A549 (cell line): ENCODE data around the gene DCAF6. TPM values are rescaled to one million over a fixed set of nuclear protein-coding genes. Genes with fewer than 3 reads are reported as not detected.

Experiments used
- ATAC-seq, 2 experiments: fragments of 200-7000 bp in 1 of 2; fragments of >200 bp in 1 of 2; cut with Nextera tagmentation in 1 of 2; cut with Tn5 transposase in 1 of 2; 3 replicates each; pipeline versions ENCODE4 v1.8.0 to v1.9.1; 2018 to 2020; ENCODE audit warnings: mild to moderate bottlenecking in 1 of 2, moderate library complexity in 1 of 2
- CTCF ChIA-PET: fragments of 300-600 bp; sonication (Branson Sonifier 250); formaldehyde crosslinking; extraction: SDS; loops from one replicate; lab custom pipeline; 2021; ENCODE audit warnings: antibody characterized with exemption, inconsistent platforms; lab: Yijun Ruan, JAX
- POLR2A ChIA-PET: fragments of 350-600 bp; formaldehyde crosslinking; extraction: SDS; loops from one replicate; lab custom pipeline; 2021; ENCODE audit warnings: antibody characterized with exemption, inconsistent platforms; lab: Yijun Ruan, JAX
- DNase-seq, 2 experiments: peaks; one replicate each; pipeline versions ENCODE4 v3.0.0 to v3.0.0-alpha.2; 2011 to 2016; ENCODE audit warnings: low read depth in 1 of 2, low spot score in 1 of 2
- FAIRE-seq: peaks from 2 replicates; lab custom pipeline; 2011; peaks lifted over from hg19 to GRCh38; lab: Jason Lieb, UNC
- H3K27ac ChIP-seq, 2 experiments: fragments of >200 bp; sonication (Bioruptor Twin); formaldehyde crosslinking; 3 replicates each; pipeline ENCODE4 v1.5.1; 2016 to 2017
- H3K4me1 ChIP-seq: fragments of >200 bp; sonication (Bioruptor Twin); formaldehyde crosslinking; 3 replicates; pipeline ENCODE4 v1.6.1; 2016
- H3K4me2 ChIP-seq: fragments of >200 bp; sonication (Bioruptor Twin); formaldehyde crosslinking; 3 replicates; pipeline ENCODE4 v1.6.1; 2016
- H3K4me3 ChIP-seq: fragments of >200 bp; sonication (Bioruptor Twin); formaldehyde crosslinking; 3 replicates; pipeline ENCODE4 v1.5.1; 2016
- H3K9me3 ChIP-seq: fragments of >200 bp; sonication (Bioruptor Twin); formaldehyde crosslinking; 3 replicates; pipeline ENCODE4 v1.6.1; 2016
- CBX2 ChIP-seq: fragments of 200-600 bp; sonication (generic); IDR thresholded peaks from 2 replicates; pipeline ENCODE4 v1.6.1; 2016; ENCODE audit warnings: low read depth, mild to moderate bottlenecking, borderline replicate concordance
- CHD2 ChIP-seq: fragments of 150-350 bp; IDR thresholded peaks from 2 replicates; pipeline ENCODE4 v1.6.1; 2014; ENCODE audit warnings: low read length; ENCODE audit not compliant: partially characterized antibody
- EHF ChIP-seq: fragments of 250-450 bp; sonication (Bioruptor Pico); IDR thresholded peaks from 2 replicates; pipeline ENCODE4 v1.5.0; 2020; ENCODE audit warnings: mild to moderate bottlenecking
- ELK1 ChIP-seq: fragments of 150-350 bp; IDR thresholded peaks from 2 replicates; pipeline ENCODE4 v1.6.1; 2014; ENCODE audit warnings: low read depth, mild to moderate bottlenecking, low read length
- ESRRA ChIP-seq: fragments of 150-350 bp; IDR thresholded peaks from 2 replicates; pipeline ENCODE4 v1.6.1; 2014; ENCODE audit warnings: mild to moderate bottlenecking, low read length, borderline replicate concordance
- GATA3 ChIP-seq: IDR thresholded peaks from 2 replicates; pipeline ENCODE4 v1.6.1; 2012; ENCODE audit warnings: borderline replicate concordance
- HMGXB4 ChIP-seq: fragments of 250-450 bp; sonication (Bioruptor Pico); IDR thresholded peaks from 2 replicates; pipeline ENCODE4 v1.5.0; 2021; ENCODE audit warnings: mild to moderate bottlenecking, moderate library complexity, borderline replicate concordance
- KDM5A ChIP-seq: fragments of 200-600 bp; sonication (generic); IDR thresholded peaks from 2 replicates; pipeline ENCODE4 v1.6.1; 2016; ENCODE audit warnings: antibody characterized with exemption, mild to moderate bottlenecking
- MAZ ChIP-seq: fragments of 150-350 bp; IDR thresholded peaks from 2 replicates; pipeline ENCODE4 v1.6.1; 2014; ENCODE audit warnings: antibody characterized with exemption, low read depth, low read length, borderline replicate concordance
- NPAS2 ChIP-seq: fragments of 250-450 bp; sonication (Bioruptor Pico); IDR thresholded peaks from 2 replicates; pipeline ENCODE4 v1.8.0; 2022; ENCODE audit warnings: mild to moderate bottlenecking, moderate library complexity, borderline replicate concordance
- NR3C1 ChIP-seq: fragments of >200 bp; sonication (Bioruptor Twin); formaldehyde crosslinking; IDR thresholded peaks from 3 replicates; pipeline ENCODE4 v1.6.1; 2017
- PHF8 ChIP-seq: fragments of 200-600 bp; sonication (generic); IDR thresholded peaks from 2 replicates; pipeline ENCODE4 v1.6.1; 2016; ENCODE audit warnings: low read depth, mild to moderate bottlenecking, antibody characterized with exemption, moderate library complexity, borderline replicate concordance
- POLR2A ChIP-seq: IDR thresholded peaks from 2 replicates; pipeline ENCODE4 v1.6.1; 2012; ENCODE audit warnings: mild to moderate bottlenecking, low read length
- RFX5 ChIP-seq: fragments of 450-650 bp; IDR thresholded peaks from 2 replicates; pipeline ENCODE4 v1.7.1; 2014; ENCODE audit warnings: antibody characterized with exemption, mild to moderate bottlenecking, moderate library complexity
- SREBF2 ChIP-seq: fragments of 450-650 bp; IDR thresholded peaks from 2 replicates; pipeline ENCODE4 v1.6.1; 2014; ENCODE audit warnings: mild to moderate bottlenecking, moderate library complexity
- TFCP2L1 ChIP-seq: fragments of 250-450 bp; sonication (Bioruptor Pico); IDR thresholded peaks from 2 replicates; pipeline ENCODE4 v1.5.0; 2021; ENCODE audit warnings: mild to moderate bottlenecking
- ZC3H11A ChIP-seq: fragments of 450-650 bp; IDR thresholded peaks from 2 replicates; pipeline ENCODE4 v1.6.1; 2014; ENCODE audit warnings: antibody characterized with exemption, mild to moderate bottlenecking
- ZNF302 ChIP-seq: fragments of 250-450 bp; sonication (Bioruptor Pico); IDR thresholded peaks from 2 replicates; pipeline ENCODE4 v1.9.0; 2021; ENCODE audit warnings: inconsistent platforms, mild to moderate bottlenecking, moderate library complexity
- ZSCAN20 ChIP-seq: fragments of 250-450 bp; sonication (Bioruptor Pico); IDR thresholded peaks from 2 replicates; pipeline ENCODE4 v1.8.0; 2022; ENCODE audit warnings: mild to moderate bottlenecking, moderate library complexity
- WGBS: methylation state at CpG from one replicate; pipeline ENCODE4 v1.1.6; 2017; ENCODE audit errors: missing lambda C conversion rate; 5-methylcytosine and 5-hydroxymethylcytosine counted together
- polyA plus RNA-seq, 4 experiments: library from polyadenylated mRNA; depleted of rRNA in 3 of 4; stranded (reverse); fragments of >200 nt; fragmentation: RNase III in 1 of 4; extraction: RNeasy Plus Mini Kit Qiagen cat#74134 plus additional on column Dnase treatment in 1 of 4; gene quantifications; 2 replicates in 3 of 4; 3 replicates in 1 of 4; pipeline ENCODE4 v1.2.3, GENCODE V29; 2011 to 2017

The DCAF6 gene
- polyA plus RNA-seq, 2 of the 4 experiments (the other 2 are of a cell fraction) = 39.9 to 74.7 TPM

GRCh38 chr1:167934426-167935215 lies 1.9 kb upstream of the DCAF6 start (continued):
- TF ChIP-seq ELK1 = no peak
- TF ChIP-seq ZNF302 (CRISPR knock-in tag) = no peak

GRCh38 chr1:167935216-167936067 lies 1.0 kb upstream of the DCAF6 start:
- peak overlapping the region; percentile 89 to 92 for H3K27ac ChIP-seq
- DNase-seq (peak; percentile 41 to 55), ATAC-seq (peak; percentile 56 to 58)
- TF ChIP-seq HMGXB4 (CRISPR knock-in tag) (0 out of 2 replicates have a peak, but pooled peaks have one; percentile 21), EHF (no peak), ESRRA (0 out of 2 replicates have a peak, but pooled peaks have one; percentile 12), POLR2A (peak; percentile 67; the same call in 1 of the 2 replicates), ZC3H11A (no peak), MAZ (no peak)
- TF ChIP-seq, all 56 proteins: peak for 3
- ChIA-PET CTCF (interaction anchor here (0.6 to 1.6 kb wide), 6 partner anchors 8 to 157 kb away, joined by 3 to 6 read pairs (median 4); no protein-coding TSS in a partner anchor), POLR2A (interaction anchor here (0.7 to 3.1 kb wide), 10 partner anchors 8 to 292 kb away, joined by 3 to 32 read pairs (median 5); partner anchors contain the start of genes MPZL1 and TIPRL)
- H3K9me3 ChIP-seq = no peaks in the 10 kb centered on the region
- peak overlapping the region; percentile 80 for H3K4me3 ChIP-seq
- peaks cover 38% of the 10 kb centered on the region for H3K4me1 ChIP-seq
- H3K4me2 ChIP-seq = peak overlapping the region; percentile 95
- no peak for FAIRE-seq
- WGBS = under 1% methylated on average over 39 of the region's 45 CpGs

GRCh38 chr1:167936930-167937708 lies 636 bp downstream of the DCAF6 start, which contains the start of gene MPC2:
Gene MPC2, minus strand, starts transcription at chr1:167937072. Its CDS starts 1,231 bp downstream, at chr1:167935841.
- ATAC-seq = peak; percentile 36 to 45; a peak in 5 of 6 replicates
- no peak for FAIRE-seq
- ChIA-PET POLR2A (interaction anchor here (0.7 to 3.1 kb wide), 6 partner anchors 8 to 215 kb away, joined by 4 to 32 read pairs (median 5); partner anchors contain the start of gene MPZL1), CTCF (interaction anchor here (0.8 to 1.8 kb wide), 2 partner anchors 17 to 145 kb away, joined by 3 to 6 read pairs; no protein-coding TSS in a partner anchor)
- peak within 1 kb of the TSS; percentile 80 for H3K4me3 ChIP-seq
- peak; percentile 59 to 81 for DNase-seq
- WGBS = under 1% methylated on average over 35 of the region's 51 CpGs
- TF ChIP-seq KDM5A (no peak), ESRRA (no peak), CHD2 (peak; percentile 19), GATA3 (no peak), SREBF2 (no peak), ZSCAN20 (no peak), PHF8 (peak; percentile 3; the same call in 1 of the 2 replicates), RFX5 (no peak), NR3C1 (no peak), CBX2 (no peak), TFCP2L1 (CRISPR knock-in tag) (0 out of 2 replicates have a peak, but pooled peaks have one; percentile 57), NPAS2 (no peak)
- TF ChIP-seq, all 56 proteins: peak for 3
- Histone ChIP-seq H3K27ac (peak within 1 kb of the TSS; percentile 89 to 92), H3K9me3 (no peaks in the 10 kb centered on the region), H3K4me1 (peaks cover 34% of the 10 kb centered on the region), H3K4me2 (peak within 1 kb of the TSS; percentile 96)
